HepG2 (cell line): ENCODE results near the gene NOB1. TPM values are rescaled to one million over a fixed set of nuclear protein-coding genes. Genes with fewer than 3 reads are reported as not detected.

Source experiments
- ARID4A ChIP-seq: sonication (generic); formaldehyde crosslinking; IDR thresholded peaks from 2 replicates; pipeline ENCODE4 v1.5.0; 2020; ENCODE audit warnings: mild to moderate bottlenecking, missing genetic modification reagents, borderline replicate concordance
- BATF2 ChIP-seq: sonication (generic); formaldehyde crosslinking; IDR thresholded peaks from 2 replicates; pipeline ENCODE4 v1.8.0; 2022; ENCODE audit warnings: mild to moderate bottlenecking, missing genetic modification reagents, moderate library complexity
- DPF2 ChIP-seq: sonication (generic); formaldehyde crosslinking; IDR thresholded peaks from 2 replicates; pipeline ENCODE4 v1.4.0; 2020; ENCODE audit warnings: mild to moderate bottlenecking, low read depth, missing genetic modification reagents, borderline replicate concordance
- EHMT2 ChIP-seq: fragments of 200-600 bp; sonication (generic); IDR thresholded peaks from 2 replicates; pipeline ENCODE4 v1.7.0; 2017; ENCODE audit warnings: antibody characterized with exemption, low read depth, low read length, borderline replicate concordance
- FOXK1 ChIP-seq: sonication (generic); formaldehyde crosslinking; IDR thresholded peaks from 2 replicates; pipeline ENCODE4 v1.4.0; 2020; ENCODE audit warnings: low read depth, missing genetic modification reagents, borderline replicate concordance
- GABPB1 ChIP-seq: IDR thresholded peaks from 2 replicates; pipeline ENCODE4 v1.6.1; 2016; ENCODE audit warnings: mild to moderate bottlenecking, missing genetic modification reagents, moderate library complexity, missing compliant biosample characterization
- IRF2 ChIP-seq: IDR thresholded peaks from 2 replicates; pipeline ENCODE4 v1.6.1; 2018; ENCODE audit warnings: missing genetic modification reagents, missing compliant biosample characterization
- JUNB ChIP-seq: sonication (generic); formaldehyde crosslinking; IDR thresholded peaks from 2 replicates; pipeline ENCODE4 v1.8.0; 2022; ENCODE audit warnings: missing genetic modification reagents, mild to moderate bottlenecking, borderline replicate concordance
- KLF15 ChIP-seq: sonication (generic); formaldehyde crosslinking; IDR thresholded peaks from 2 replicates; pipeline ENCODE4 v1.8.1; 2023; ENCODE audit warnings: borderline replicate concordance, mild to moderate bottlenecking, inconsistent platforms, missing genetic modification reagents, mixed read lengths
- MATR3 ChIP-seq: sonication (generic); formaldehyde crosslinking; IDR thresholded peaks from 2 replicates; pipeline ENCODE4 v1.4.0; 2020; ENCODE audit warnings: missing genetic modification reagents
- MTF1 ChIP-seq: sonication (generic); formaldehyde crosslinking; IDR thresholded peaks from 2 replicates; pipeline ENCODE4 v1.5.0; 2020; ENCODE audit warnings: missing genetic modification reagents
- PRMT3 ChIP-seq: sonication (generic); formaldehyde crosslinking; IDR thresholded peaks from 2 replicates; pipeline ENCODE4 v1.8.1; 2022; ENCODE audit warnings: low read depth, mild to moderate bottlenecking, moderate library complexity, missing genetic modification reagents, borderline replicate concordance
- TRAFD1 ChIP-seq: sonication (generic); formaldehyde crosslinking; IDR thresholded peaks from 2 replicates; pipeline ENCODE4 v1.5.1; 2020; ENCODE audit warnings: missing genetic modification reagents, mild to moderate bottlenecking, borderline replicate concordance
- XBP1 ChIP-seq: sonication (generic); formaldehyde crosslinking; IDR thresholded peaks from 2 replicates; pipeline ENCODE4 v1.5.0; 2020; ENCODE audit warnings: missing genetic modification reagents
- ZNF260 ChIP-seq: sonication (generic); formaldehyde crosslinking; IDR thresholded peaks from 2 replicates; pipeline ENCODE4 v1.4.0; 2020; ENCODE audit warnings: missing genetic modification reagents, low read depth, mild to moderate bottlenecking, borderline replicate concordance
- ZNF264 ChIP-seq: sonication (generic); formaldehyde crosslinking; IDR thresholded peaks from 2 replicates; pipeline ENCODE4 v1.4.0; 2020; ENCODE audit warnings: missing genetic modification reagents
- ZNF546 ChIP-seq: sonication (generic); formaldehyde crosslinking; conservative IDR thresholded peaks from 2 replicates; pipeline ENCODE4 v1.8.1; 2023; ENCODE audit warnings: mild to moderate bottlenecking, missing genetic modification reagents
- polyA plus RNA-seq, 8 experiments: library from polyadenylated mRNA; depleted of rRNA in 3 of 8; stranded (reverse) in 7 of 8; unstranded in 1 of 8; fragments of >200 nt; fragmentation: Illumina TruSeq in 4 of 8; extraction: Trizol in 4 of 8; gene quantifications; 2 replicates each; pipeline versions ENCODE4 v1.2.1 to v1.2.3, GENCODE V29; 2011 to 2016; ENCODE audit warnings: low read depth in 4 of 8, missing spikeins in 1 of 8, mixed read lengths in 1 of 8; ENCODE audit not compliant: insufficient read depth in 1 of 8
- total RNA-seq, 5 experiments: library from RNA; depleted of rRNA; stranded (reverse); fragments of >200 nt; fragmentation: Illumina TruSeq; extraction: Trizol; gene quantifications; 2 replicates each; pipeline ENCODE4 v1.2.3, GENCODE V29; 2016; ENCODE audit warnings: low read depth in 1 of 5
- TF ChIP-seq, protein P1 (sequence below): sonication (generic); formaldehyde crosslinking; IDR thresholded peaks from 2 replicates; pipeline ENCODE4 v1.5.1; 2020; ENCODE audit warnings: mild to moderate bottlenecking, missing genetic modification reagents

The NOB1 gene
- total and polyA plus RNA-seq, 2 of the 13 experiments (the other 11 are each of a cell fraction or from before 2014, with no cell fraction given) = 47.1 to 162 TPM

DNA sequence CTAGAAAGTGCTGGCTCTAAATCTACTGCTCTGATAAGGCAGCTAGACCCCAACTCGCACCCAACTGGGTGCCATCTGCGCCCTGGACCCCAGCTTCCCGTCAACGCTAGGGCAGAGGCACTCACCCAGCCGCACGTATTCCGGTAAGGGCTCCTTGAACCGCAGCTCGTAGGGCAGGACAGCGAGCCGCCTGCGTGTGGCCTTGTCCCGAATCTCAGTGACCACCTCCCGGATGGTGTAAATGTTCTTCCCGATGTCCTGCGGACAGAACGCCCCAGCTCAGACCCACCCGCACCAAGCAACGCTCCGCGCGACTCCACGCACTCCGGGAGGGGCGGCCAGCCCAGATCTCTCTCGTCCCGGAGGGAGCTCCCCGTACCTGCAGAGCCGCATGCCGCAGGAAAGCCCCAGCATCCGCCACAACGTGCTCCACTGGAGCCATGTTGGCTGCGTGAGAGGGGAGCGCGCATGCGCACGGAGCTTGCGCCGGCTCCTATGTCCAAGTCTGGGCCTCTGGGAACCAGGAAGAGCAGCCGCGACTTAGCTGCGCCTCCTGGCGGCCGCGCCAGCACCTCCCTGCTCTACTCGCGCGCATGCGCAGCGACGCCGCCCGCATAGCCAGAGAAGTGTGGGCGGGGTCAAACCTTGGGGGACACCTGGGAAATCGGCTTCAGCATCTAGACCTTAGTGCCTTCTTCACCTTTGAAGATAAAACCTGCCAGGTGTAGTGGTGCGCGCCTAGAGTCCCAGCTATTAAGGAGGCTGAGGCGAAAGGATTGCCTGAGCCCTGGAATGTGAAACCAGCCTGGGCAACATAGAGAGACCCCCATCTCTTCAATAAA, at the start of gene NOB1 (continued):
- TF ChIP-seq IRF2 (CRISPR knock-in tag) = peak; percentile 69; the same call in 1 of the 2 replicates
- TF ChIP-seq ZNF260 = no peak
- TF ChIP-seq ZNF264 (CRISPR knock-in tag) = peak; percentile 57; the same call in 1 of the 2 replicates
- no peak for TF ChIP-seq EHMT2
- TF ChIP-seq MATR3 = no peak
- TF ChIP-seq PRMT3 = 0 out of 2 replicates have a peak, but pooled peaks have one; percentile 69
- peak; percentile 63; the same call in 1 of the 2 replicates for TF ChIP-seq FOXK1
- TF ChIP-seq TRAFD1 (CRISPR knock-in tag) = peak; percentile 91; the same call in 1 of the 2 replicates
- no peak for TF ChIP-seq KLF15 (CRISPR knock-in tag)
- TF ChIP-seq DPF2 = peak; percentile 50; the same call in 1 of the 2 replicates
- TF ChIP-seq ZNF546 = peak; percentile 91; the same call in 1 of the 2 replicates
- TF ChIP-seq BATF2 (CRISPR knock-in tag) = peak; percentile 71; the same call in 1 of the 2 replicates
- peak; percentile 87 for TF ChIP-seq GABPB1 (CRISPR knock-in tag)
- TF ChIP-seq, protein P1, sequence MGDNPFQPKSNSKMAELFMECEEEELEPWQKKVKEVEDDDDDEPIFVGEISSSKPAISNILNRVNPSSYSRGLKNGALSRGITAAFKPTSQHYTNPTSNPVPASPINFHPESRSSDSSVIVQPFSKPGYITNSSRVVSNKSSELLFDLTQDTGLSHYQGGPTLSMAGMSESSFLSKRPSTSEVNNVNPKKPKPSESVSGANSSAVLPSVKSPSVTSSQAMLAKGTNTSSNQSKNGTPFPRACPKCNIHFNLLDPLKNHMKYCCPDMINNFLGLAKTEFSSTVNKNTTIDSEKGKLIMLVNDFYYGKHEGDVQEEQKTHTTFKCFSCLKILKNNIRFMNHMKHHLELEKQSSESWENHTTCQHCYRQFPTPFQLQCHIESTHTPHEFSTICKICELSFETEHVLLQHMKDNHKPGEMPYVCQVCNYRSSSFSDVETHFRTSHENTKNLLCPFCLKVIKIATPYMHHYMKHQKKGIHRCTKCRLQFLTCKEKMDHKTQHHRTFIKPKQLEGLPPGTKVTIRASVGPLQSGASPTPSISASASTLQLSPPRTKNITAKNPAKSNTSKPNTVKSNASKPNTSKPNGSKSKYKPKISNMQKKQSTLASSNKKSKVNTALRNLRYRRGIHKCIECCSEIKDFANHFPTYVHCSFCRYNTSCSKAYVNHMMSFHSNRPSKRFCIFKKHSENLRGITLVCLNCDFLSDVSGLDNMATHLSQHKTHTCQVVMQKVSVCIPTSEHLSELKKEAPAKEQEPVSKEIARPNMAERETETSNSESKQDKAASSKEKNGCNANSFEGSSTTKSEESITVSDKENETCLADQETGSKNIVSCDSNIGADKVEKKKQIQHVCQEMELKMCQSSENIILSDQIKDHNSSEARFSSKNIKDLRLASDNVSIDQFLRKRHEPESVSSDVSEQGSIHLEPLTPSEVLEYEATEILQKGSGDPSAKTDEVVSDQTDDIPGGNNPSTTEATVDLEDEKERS (CRISPR knock-in tag) = peak; percentile 87
- no peak for TF ChIP-seq MTF1 (CRISPR knock-in tag)
- peak; percentile 97 for TF ChIP-seq ARID4A (CRISPR knock-in tag)
- no peak; the same call in 1 of the 2 replicates for TF ChIP-seq JUNB (CRISPR knock-in tag)
- no peak for TF ChIP-seq XBP1 (CRISPR knock-in tag)
